ENCODE measurements around the gene AGAP1. TPM values are rescaled to one million over a fixed set of nuclear protein-coding genes. Genes with fewer than 3 reads are reported as not detected.

The AGAP1 gene
- total RNA-seq, 1 donor: 1.1 TPM

- DNase-seq (ENCODE audit: low read depth in 2 of 3, low spot score in 2 of 3): no peak
Observed at GRCh38 chr2:235530735-235531134, 36.9 kb downstream of the AGAP1 start.

DNA sequence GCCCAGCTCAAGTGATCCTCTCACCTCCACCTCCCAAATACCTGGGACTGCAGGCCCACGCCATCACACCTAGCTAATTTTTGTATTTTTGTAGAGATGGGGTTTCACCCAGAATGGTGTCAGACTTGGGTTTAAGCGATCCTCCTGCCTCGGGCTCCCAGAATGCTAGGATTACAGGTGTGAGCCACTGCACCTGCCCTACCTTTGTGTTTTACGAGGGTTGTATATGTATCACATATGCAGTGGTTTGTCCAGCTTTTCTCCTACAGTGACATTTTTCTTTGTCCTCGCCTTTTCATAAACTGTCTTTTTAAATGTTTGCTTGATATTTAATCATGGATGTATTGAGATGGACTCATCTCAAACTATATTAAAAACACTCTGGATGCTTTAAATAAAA, 38.5 kb downstream of the AGAP1 start:
- no peak for DNase-seq (ENCODE audit: low read depth in 2 of 3, low spot score in 2 of 3)

DNA sequence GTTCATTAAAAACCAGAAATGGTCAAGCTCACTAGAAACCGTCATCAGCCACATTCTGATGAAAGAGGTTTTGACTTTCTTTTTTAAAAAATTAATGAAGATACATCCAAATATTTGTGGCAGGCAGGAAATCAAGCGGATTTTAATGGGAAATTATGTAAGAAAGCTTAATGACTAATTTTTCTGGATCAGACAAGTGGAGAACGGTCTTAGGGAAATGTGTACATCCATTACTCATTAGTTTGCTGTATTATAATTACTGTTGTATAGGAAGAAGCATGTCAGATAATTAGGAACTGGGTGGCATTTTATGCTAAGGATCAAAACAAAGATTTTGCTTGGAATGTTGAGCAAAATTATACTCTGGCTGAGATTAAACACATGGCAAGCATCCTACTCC, 39.4 kb downstream of the AGAP1 start:
- DNase-seq (ENCODE audit: low read depth in 2 of 3, low spot score in 2 of 3): no peak

DNA sequence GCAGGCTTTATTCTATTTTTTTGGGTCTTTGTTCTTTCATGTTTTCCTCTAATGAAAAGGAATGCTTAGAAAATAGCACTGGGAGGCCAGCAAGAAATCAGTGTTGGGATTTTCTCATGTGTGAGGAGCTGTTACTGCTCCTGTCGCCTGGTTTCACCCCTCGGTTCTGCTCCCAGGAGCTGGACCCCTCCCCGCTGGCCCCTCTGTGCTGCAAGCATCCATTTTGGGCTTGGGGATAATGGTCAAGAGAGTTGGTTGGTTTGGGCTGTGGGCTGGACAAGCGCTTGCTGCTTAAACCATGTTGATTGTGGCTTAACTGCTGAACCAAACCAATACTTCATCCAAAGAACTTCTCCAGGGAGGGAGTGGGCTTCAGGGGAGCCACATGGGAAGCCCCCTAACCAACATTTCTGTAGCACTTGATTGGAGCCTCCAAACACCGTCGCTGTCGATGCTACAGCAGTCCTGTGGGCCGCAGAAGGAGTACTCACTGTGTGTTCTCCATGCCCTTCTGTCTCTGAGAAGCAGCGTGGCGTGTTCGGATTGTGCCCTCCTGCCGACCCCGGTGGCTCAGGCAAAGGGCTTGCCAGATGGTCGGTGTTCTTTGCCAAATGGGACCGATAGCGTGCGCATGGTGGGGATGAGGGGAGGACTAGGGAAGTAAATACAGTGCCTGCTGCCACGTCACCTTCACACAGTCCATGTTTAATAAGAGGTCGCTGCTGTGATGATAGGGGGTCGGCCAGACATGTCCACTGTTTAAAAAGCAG, 40.0 kb downstream of the AGAP1 start:
- no peak for DNase-seq (ENCODE audit: low read depth in 2 of 3, low spot score in 2 of 3)

DNA sequence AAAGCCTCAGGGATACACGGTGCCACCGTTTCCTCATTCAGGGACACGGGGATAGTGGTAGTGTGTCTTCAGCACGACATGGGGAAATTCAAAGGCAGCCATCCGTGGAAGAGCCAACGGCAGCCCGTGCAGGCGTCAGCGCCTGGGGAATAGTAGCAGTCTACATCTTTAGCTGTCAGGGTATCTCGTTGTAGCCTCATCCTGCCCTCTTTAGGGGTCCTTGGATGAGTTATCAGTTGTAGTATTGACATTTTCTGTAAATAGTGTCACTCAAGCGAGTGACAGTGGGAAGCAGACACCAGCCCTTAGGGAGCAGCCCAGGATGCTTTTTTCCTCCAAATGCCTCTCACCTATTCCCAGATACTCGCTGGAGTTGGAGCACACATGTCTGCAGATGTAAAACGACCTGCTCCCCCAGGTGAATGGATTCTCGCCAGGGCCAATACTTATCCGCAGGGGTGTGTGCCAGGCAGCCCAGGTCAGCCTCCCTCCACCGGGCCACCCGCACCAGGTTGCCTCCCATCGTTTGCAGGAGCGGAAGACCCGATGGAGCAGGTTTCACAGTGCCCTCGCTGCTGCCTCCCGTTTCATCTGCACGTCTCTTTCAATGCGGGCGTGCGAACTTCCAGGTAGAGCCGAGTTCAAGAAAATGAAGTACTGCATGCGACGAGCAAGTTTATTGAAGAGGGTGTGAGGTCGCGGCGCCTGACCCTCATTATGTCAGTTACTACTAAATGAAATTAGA, 41.0 kb downstream of the AGAP1 start:
- no peak for DNase-seq (ENCODE audit: low read depth in 2 of 3, low spot score in 2 of 3)

GRCh38 chr2:235535423-235536130, 41.7 kb downstream of the AGAP1 start:
- DNase-seq (ENCODE audit: low read depth in 2 of 3, low spot score in 2 of 3): no peak

- no peak for DNase-seq (ENCODE audit: low read depth in 2 of 3, low spot score in 2 of 3)
Observed at GRCh38 chr2:235536711-235537110, 42.9 kb downstream of the AGAP1 start.

DNA sequence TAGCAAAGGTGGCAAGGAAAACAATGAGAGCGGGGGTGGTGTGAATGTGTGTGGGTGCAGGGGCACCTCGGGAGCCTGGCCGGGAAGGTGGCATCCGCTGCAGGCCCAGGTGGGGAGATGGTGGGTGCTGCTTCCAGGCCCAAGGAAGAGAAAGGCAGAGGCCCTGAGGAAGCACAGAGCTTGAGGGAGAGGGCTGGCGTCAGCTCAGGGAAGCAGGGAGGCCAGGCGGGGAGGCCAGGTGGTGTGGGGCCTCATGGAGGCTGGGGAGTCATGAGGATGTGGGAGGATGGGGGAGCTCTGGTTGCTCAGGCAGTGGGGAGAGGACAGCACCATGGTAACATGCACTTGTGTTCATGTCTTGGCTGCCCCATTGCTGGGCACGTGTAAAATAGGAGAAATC, 43.3 kb downstream of the AGAP1 start:
- DNase-seq (ENCODE audit: low read depth in 2 of 3, low spot score in 2 of 3): no peak

GRCh38 chr2:235537587-235537986, 43.7 kb downstream of the AGAP1 start:
- no peak for DNase-seq (ENCODE audit: low read depth in 2 of 3, low spot score in 2 of 3)

DNA sequence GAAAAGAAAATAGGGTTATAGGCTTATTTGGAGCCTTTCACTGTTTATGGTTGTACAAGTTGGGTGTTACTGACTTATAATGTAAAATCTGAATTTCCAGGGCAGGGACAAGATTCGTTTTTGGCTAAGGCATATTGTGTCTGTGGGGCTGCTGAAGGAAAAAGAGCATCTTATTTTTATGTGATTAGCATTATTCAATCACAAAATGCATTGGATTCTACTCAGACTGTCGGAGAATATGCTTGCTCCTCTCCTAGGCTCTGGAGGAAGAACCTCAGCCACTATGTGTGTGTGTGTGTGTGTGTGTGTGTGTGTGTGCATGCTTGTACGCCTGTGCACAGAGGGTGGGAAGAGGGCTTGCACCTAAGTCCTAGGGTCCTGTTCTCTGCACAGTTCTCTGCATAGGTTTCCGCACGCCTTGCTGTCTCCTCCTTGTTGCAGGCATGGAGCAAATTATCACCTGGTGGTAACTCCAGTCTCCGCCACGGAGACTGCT, 44.3 kb downstream of the AGAP1 start:
- DNase-seq (ENCODE audit: low read depth in 2 of 3, low spot score in 2 of 3): no peak

- no peak for DNase-seq (ENCODE audit: low read depth in 2 of 3, low spot score in 2 of 3)
Observed at GRCh38 chr2:235538981-235539380, 45.1 kb downstream of the AGAP1 start.

DNA sequence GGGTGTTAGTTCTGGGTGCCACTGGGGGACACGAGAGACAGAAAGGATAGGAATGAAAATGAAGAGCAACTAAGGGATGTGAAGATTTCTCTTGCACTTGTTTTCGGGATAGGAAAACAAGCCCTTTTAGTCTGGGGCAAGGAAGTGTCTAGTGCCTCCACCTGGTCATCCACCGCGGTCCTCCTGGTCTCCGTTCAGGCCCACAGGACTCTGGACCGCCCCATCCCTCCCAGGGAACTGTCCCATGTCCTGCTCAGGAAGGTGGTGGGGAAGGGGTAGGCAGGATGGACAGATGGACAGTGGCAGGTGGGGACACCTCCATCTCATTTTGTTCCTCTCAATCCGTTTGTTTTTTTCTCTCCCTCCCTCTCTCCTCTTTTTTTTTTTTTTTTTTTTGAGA, 45.9 kb downstream of the AGAP1 start:
- DNase-seq (ENCODE audit: low read depth in 2 of 3, low spot score in 2 of 3): no peak

DNA sequence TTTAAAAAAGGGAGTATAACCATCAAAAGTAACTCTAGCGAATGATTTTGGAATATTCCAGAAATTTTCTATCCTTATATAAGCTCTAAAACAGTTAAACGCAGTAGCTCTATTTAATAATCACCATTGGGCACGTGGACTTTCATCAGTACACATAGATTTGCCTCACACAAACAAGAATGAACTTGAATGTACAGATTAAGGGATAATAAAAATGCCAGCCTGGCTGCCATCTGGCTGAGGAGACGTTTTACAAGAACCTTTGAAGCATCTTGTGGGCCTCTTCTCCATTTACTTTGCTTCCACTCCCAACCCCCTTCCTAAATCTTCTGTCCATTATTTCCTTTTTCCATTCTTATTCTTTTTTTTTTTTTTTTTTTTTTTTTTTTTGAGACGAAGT, 47.2 kb downstream of the AGAP1 start:
- no peak for DNase-seq (ENCODE audit: low read depth in 2 of 3, low spot score in 2 of 3)

GRCh38 chr2:235541838-235542549, 48.2 kb downstream of the AGAP1 start:
- no peak for DNase-seq (ENCODE audit: low read depth in 2 of 3, low spot score in 2 of 3)

DNA sequence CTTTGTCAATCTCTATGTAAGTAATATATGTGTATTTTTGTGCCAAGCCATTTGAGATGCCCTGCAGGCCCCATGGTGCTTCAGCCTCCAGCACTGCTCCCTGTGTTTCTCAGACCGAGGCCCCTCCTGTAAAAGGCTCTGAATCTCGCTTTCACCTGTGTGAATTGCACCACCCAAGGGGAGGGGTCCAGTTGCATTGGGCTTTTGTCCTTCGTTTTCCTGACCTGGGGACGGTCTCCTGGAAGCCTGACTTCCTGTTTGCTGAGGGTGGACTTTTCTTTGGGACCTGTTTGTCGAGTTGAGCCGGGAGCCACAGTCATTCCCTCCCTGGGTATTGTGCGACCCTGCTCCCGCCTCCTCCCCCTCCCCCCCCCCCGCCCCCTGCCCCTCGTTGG, 48.9 kb downstream of the AGAP1 start:
- DNase-seq (ENCODE audit: low read depth in 2 of 3, low spot score in 2 of 3): no peak

- DNase-seq (ENCODE audit: low read depth in 2 of 3, low spot score in 2 of 3): no peak
Observed at GRCh38 chr2:235543128-235543750, 49.4 kb downstream of the AGAP1 start.

DNA sequence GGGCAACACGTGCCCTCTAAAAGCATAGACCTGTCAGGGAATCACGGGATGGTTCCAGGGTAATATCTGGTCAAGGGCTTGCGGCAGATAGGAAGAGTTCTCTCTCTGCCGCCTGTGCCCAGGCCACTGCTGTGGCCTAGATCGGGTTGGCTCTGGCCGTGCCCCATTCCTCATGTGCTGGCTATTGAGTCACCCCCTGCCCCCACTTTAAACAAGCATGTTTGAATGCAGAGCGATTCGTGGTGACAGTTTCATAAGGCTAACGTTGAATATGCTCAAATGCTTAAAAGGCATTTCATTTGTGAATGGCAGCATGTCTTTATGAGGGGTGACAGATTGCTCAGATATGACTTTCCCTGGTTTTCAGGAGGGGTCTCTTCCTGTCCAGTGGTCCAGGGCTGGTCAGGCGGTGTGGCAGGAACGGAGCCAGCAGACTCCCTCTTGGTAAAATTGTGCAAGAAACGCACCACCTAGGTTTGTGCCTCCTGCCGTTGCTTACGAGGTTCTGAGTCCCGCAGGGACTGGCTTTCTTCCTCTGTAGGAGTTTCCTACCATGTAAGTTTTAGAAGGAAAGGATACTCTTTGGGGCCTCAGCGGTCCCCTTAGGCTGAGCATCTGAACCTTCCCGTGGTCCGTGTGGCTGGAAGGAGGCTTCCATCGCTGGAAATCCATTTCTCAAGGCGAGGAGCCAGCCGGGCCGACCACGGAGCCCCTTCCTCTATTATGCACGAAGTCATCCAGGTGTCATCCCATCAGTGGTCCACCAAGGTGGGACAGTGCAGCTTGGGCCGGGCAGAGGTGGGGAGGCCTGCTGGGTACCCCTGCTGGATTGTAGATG, 50.2 kb downstream of the AGAP1 start:
- DNase-seq (ENCODE audit: low read depth in 2 of 3, low spot score in 2 of 3): no peak

- DNase-seq (ENCODE audit: low read depth in 2 of 3, low spot score in 2 of 3): no peak
Observed at GRCh38 chr2:235544689-235544969, 50.8 kb downstream of the AGAP1 start.

DNA sequence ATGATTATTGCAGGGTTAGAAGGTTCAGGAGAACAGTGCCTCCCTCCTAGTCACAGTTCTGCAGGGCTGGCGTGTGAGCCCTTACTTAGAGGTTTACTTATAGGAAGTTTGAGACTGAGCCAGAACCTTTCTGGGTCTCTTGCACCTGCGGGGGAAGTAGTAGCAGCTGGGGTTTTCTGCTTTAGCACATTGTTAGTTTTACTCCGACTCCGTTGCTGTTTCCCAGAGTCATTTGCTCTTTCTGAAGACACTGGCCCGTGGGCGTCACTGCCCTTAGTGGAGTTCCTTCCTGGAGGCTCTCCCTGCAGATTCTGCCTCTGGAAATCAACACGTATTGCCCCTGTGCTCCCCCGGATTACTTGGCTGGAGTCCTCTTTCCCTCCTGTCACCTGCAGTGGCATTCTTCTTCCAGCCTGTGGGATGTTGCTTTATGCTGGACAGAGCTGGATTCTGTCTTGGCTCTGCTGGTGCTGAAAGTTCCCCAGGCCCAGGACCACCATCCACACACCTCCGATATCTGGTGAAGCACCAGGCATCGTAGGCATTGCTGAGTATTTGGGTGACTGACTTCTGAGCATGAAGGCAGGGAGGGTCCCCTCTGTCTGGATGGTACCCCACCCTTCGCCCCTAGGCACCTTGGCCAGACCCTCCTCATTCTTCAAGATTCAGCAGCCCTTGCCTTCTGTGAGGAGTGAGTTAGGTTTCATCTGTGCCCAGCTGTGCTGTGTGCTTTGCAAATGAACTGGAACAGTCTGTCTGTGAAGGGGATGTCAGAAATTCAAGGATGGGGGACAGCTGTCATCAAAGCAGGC, 51.7 kb downstream of the AGAP1 start:
- DNase-seq (ENCODE audit: low read depth in 2 of 3, low spot score in 2 of 3): no peak
